RCC 7860 (cell line): ENCODE measurements around the gene LRRC71.

Source experiments
- DNase-seq: peaks from one replicate; pipeline ENCODE4 v3.0.0-alpha.2; 2015; ENCODE audit warnings: low spot score
- FAIRE-seq: peaks from 2 replicates; lab custom pipeline; 2012; peaks lifted over from hg19 to GRCh38; lab: Jason Lieb, UNC

The LRRC71 gene

GRCh38 chr1:156920233-156921052 is at the start of gene LRRC71:
Gene LRRC71, plus strand, starts transcription at chr1:156920632. Its CDS starts 172 bp downstream, at chr1:156920804.
- DNase-seq = no peak

GRCh38 chr1:156873659-156874058 is 46.8 kb upstream of the LRRC71 start:
- no peak for FAIRE-seq
- DNase-seq = no peak

More at GRCh38 chr1:156920233-156921052, at the start of gene LRRC71:
- FAIRE-seq = no peak

- DNase-seq (no peak), FAIRE-seq (no peak)
Measured at GRCh38 chr1:156874142-156874541, 46.3 kb upstream of the LRRC71 start.

- FAIRE-seq = no peak
- no peak for DNase-seq
Measured at GRCh38 chr1:156874572-156875340, 45.7 kb upstream of the LRRC71 start.

- FAIRE-seq (no peak), DNase-seq (no peak)
Measured at GRCh38 chr1:156875341-156875615, 45.2 kb upstream of the LRRC71 start.

GRCh38 chr1:156876281-156876680 is 44.2 kb upstream of the LRRC71 start:
- FAIRE-seq (no peak), DNase-seq (no peak)

GRCh38 chr1:156877433-156878170 is 42.8 kb upstream of the LRRC71 start:
- DNase-seq (no peak), FAIRE-seq (no peak)

- FAIRE-seq (no peak), DNase-seq (no peak)
Measured at GRCh38 chr1:156879876-156880275, 40.6 kb upstream of the LRRC71 start.

GRCh38 chr1:156880473-156880872 is 40.0 kb upstream of the LRRC71 start:
- FAIRE-seq (no peak), DNase-seq (no peak)

GRCh38 chr1:156881101-156881500 is 39.3 kb upstream of the LRRC71 start:
- DNase-seq = no peak
- no peak for FAIRE-seq

GRCh38 chr1:156881663-156882062 is 38.8 kb upstream of the LRRC71 start:
- FAIRE-seq = no peak
- no peak for DNase-seq

- DNase-seq (no peak), FAIRE-seq (no peak)
Measured at GRCh38 chr1:156882543-156882942, 37.9 kb upstream of the LRRC71 start.

GRCh38 chr1:156883919-156884318 is 36.5 kb upstream of the LRRC71 start:
- FAIRE-seq (no peak), DNase-seq (no peak)

- no peak for DNase-seq
- FAIRE-seq = no peak
Measured at GRCh38 chr1:156884560-156885184, 35.8 kb upstream of the LRRC71 start.

GRCh38 chr1:156885314-156885713 is 35.1 kb upstream of the LRRC71 start:
- FAIRE-seq (no peak), DNase-seq (no peak)

- DNase-seq = no peak
- no peak for FAIRE-seq
Measured at GRCh38 chr1:156885880-156886355, 34.5 kb upstream of the LRRC71 start.

GRCh38 chr1:156886583-156887281 is 33.7 kb upstream of the LRRC71 start:
- DNase-seq (no peak), FAIRE-seq (no peak)

- FAIRE-seq (no peak), DNase-seq (no peak)
Measured at GRCh38 chr1:156887317-156887716, 33.1 kb upstream of the LRRC71 start.

- no peak for DNase-seq
- FAIRE-seq = no peak
Measured at GRCh38 chr1:156887734-156888133, 32.7 kb upstream of the LRRC71 start.

GRCh38 chr1:156889802-156890580 is 30.4 kb upstream of the LRRC71 start:
- DNase-seq (peak; percentile 70), FAIRE-seq (no peak)
